NCI-H510A treated with DMSO at 0.1 percent for 48 hours (cell line): ENCODE measurements around the gene C2orf72.
"Not testable (repeated sequence)": the region's sequence is repeated elsewhere in the genome, so short reads cannot be mapped to it uniquely, and the experiment has no call there.

Experiments
- DNase-seq: peaks from one replicate; lab custom pipeline; 2025; lab: John Stamatoyannopoulos, UW

The C2orf72 gene

GRCh38 chr2:231037202-231037730 is at the start of gene C2orf72:
Gene C2orf72 (plus strand): TSS chr2:231037523. CDS start chr2:231037566, 43 bp downstream.
- DNase-seq, result peak; percentile 70

- DNase-seq, result no peak
Measured at GRCh38 chr2:230989731-230990130, 47.6 kb upstream of the C2orf72 start.

GRCh38 chr2:230990131-230990898 is 47.0 kb upstream of the C2orf72 start:
- DNase-seq, result no peak

- DNase-seq, result no peak
Measured at GRCh38 chr2:230990899-230991150, 46.5 kb upstream of the C2orf72 start.

- DNase-seq, result no peak
Measured at GRCh38 chr2:230991598-230991997, 45.7 kb upstream of the C2orf72 start.

GRCh38 chr2:230995821-230996220 is 41.5 kb upstream of the C2orf72 start, which contains the start of gene SPATA3:
Gene SPATA3 (plus strand): TSS chr2:230996121. CDS start chr2:230996234, 113 bp downstream.
- DNase-seq, result no peak

- DNase-seq, result no peak
Measured at GRCh38 chr2:230996661-230997060, 40.7 kb upstream of the C2orf72 start.

GRCh38 chr2:230998882-230999281 is 38.4 kb upstream of the C2orf72 start:
- no peak for DNase-seq

- no peak for DNase-seq
Measured at GRCh38 chr2:230999477-230999876, 37.8 kb upstream of the C2orf72 start.

- DNase-seq, result peak; percentile 36
Measured at GRCh38 chr2:231000211-231000904, 37.0 kb upstream of the C2orf72 start.

- DNase-seq, result no peak
Measured at GRCh38 chr2:231001036-231001435, 36.3 kb upstream of the C2orf72 start.

GRCh38 chr2:231001921-231002320 is 35.4 kb upstream of the C2orf72 start:
- DNase-seq, result no peak

- DNase-seq, result no peak
Measured at GRCh38 chr2:231002641-231003040, 34.7 kb upstream of the C2orf72 start.

- DNase-seq, result no peak
Measured at GRCh38 chr2:231003186-231003585, 34.1 kb upstream of the C2orf72 start.

- not testable (repeated sequence) for DNase-seq
Measured at GRCh38 chr2:231004930-231005329, 32.4 kb upstream of the C2orf72 start.

- DNase-seq, result no peak
Measured at GRCh38 chr2:231007286-231008098, 29.8 kb upstream of the C2orf72 start.

GRCh38 chr2:231008131-231008530 is 29.2 kb upstream of the C2orf72 start:
- DNase-seq, result no peak

GRCh38 chr2:231009236-231009919 is 27.9 kb upstream of the C2orf72 start:
- no peak for DNase-seq

- DNase-seq, result no peak
Measured at GRCh38 chr2:231010201-231010730, 27.1 kb upstream of the C2orf72 start.

GRCh38 chr2:231011526-231011925 is 25.8 kb upstream of the C2orf72 start:
- no peak for DNase-seq

- DNase-seq, result no peak
Measured at GRCh38 chr2:231012463-231012862, 24.9 kb upstream of the C2orf72 start.

- no peak for DNase-seq
Measured at GRCh38 chr2:231013820-231014219, 23.5 kb upstream of the C2orf72 start.
